Neural crest cell (in vitro differentiated cells): Measurements from ENCODE around the gene DDAH1. TPM values are rescaled to one million over a fixed set of nuclear protein-coding genes. Genes with fewer than 3 reads are reported as not detected.

ENCODE experiments used
- DNase-seq: peaks from one replicate; pipeline ENCODE4 v3.0.0; 2021; ENCODE audit warnings: low read depth, mixed read lengths, low spot score
- H3K27ac Mint-ChIP-seq: one replicate; pipeline ENCODE4 v1.8.0; 2021; ENCODE audit warnings: mild to moderate bottlenecking, mixed read lengths; ENCODE audit not compliant: unreplicated experiment
- H3K27me3 Mint-ChIP-seq: 2 replicates; pipeline ENCODE4 v1.8.0; 2021; ENCODE audit warnings: low read depth, mild to moderate bottlenecking, mixed read lengths
- H3K36me3 Mint-ChIP-seq: 2 replicates; pipeline ENCODE4 v1.8.0; 2021; ENCODE audit warnings: low read depth, mild to moderate bottlenecking, mixed read lengths
- H3K4me1 Mint-ChIP-seq: 2 replicates; pipeline ENCODE4 v1.8.0; 2021; ENCODE audit warnings: mixed read lengths
- H3K4me3 Mint-ChIP-seq: one replicate; pipeline ENCODE4 v1.8.0; 2021; ENCODE audit warnings: mild to moderate bottlenecking, mixed read lengths
- H3K9me3 Mint-ChIP-seq: 2 replicates; pipeline ENCODE4 v1.8.0; 2021; ENCODE audit warnings: mixed read lengths
- total RNA-seq: library from RNA; stranded (reverse); gene quantifications from 2 replicates; pipeline ENCODE4 v1.2.1, GENCODE V29; 2021
- TF ChIP-seq, protein P1 (sequence below): fragments of 200-600 bp; sonication (generic); conservative IDR thresholded peaks from 2 replicates; pipeline ENCODE4 v1.5.0; 2021; ENCODE audit warnings: antibody characterized with exemption, mild to moderate bottlenecking

The DDAH1 gene
- total RNA-seq, 1 donor from 2014 or later, result 22.3 TPM

DNA sequence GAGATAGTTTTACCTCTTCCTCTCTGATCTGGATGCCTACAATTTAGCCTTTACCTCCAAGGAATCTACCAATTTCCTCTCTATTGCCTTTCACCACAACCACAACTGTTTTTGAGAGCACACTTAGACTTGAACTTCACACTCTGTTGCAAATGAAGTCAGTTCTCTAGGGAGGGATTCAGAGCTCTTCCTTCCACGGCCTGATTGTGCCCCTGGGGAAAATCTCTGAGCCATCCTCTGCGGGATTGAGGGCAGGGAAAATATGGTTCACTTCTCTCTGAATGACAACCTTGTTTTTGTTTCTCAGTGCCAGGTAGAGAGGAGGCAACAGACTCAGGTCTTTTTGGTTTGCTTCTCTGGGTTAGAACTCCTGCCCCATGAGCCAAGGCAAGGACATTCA, 153.1 kb downstream of the DDAH1 start:
- TF ChIP-seq, protein P1, sequence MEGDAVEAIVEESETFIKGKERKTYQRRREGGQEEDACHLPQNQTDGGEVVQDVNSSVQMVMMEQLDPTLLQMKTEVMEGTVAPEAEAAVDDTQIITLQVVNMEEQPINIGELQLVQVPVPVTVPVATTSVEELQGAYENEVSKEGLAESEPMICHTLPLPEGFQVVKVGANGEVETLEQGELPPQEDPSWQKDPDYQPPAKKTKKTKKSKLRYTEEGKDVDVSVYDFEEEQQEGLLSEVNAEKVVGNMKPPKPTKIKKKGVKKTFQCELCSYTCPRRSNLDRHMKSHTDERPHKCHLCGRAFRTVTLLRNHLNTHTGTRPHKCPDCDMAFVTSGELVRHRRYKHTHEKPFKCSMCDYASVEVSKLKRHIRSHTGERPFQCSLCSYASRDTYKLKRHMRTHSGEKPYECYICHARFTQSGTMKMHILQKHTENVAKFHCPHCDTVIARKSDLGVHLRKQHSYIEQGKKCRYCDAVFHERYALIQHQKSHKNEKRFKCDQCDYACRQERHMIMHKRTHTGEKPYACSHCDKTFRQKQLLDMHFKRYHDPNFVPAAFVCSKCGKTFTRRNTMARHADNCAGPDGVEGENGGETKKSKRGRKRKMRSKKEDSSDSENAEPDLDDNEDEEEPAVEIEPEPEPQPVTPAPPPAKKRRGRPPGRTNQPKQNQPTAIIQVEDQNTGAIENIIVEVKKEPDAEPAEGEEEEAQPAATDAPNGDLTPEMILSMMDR, result no peak
- Mint-ChIP-seq H3K27me3 (peaks cover 12% of the 10 kb centered on the region), H3K4me1 (peaks cover 5% of the 10 kb centered on the region), H3K4me3 (no peak overlapping the region), H3K36me3 (no peaks in the 10 kb centered on the region), H3K9me3 (no peaks in the 10 kb centered on the region), H3K27ac (no peak overlapping the region)
- no peak for DNase-seq

DNA sequence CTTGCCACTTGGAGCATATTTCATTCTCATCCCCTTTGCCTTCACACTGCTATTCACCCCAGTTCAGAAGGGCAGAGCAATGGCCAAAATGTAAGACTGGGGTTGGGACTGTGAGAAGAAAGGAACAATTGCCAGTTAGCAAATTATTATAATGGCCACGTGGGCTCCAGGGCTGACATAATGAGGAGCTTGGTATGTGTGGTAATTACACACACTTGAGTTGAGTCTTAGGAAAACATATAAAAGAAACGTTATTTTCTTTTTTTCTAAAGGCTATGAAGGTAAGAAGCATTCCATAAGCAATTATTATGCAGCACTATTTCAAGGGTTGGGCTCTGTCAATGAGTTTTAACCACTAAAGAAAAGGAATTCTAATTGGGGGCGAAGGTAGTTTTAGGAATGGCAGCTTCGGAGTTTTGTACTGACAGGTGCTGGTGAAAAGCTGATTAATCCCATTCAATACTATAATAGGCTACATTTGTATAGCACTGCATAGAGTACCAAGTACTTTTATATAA, 156.1 kb downstream of the DDAH1 start:
- H3K27me3 Mint-ChIP-seq, result peaks cover 12% of the 10 kb centered on the region
- H3K27ac Mint-ChIP-seq, result no peak overlapping the region
- no peak for DNase-seq
- H3K4me3 Mint-ChIP-seq, result no peak overlapping the region
- TF ChIP-seq, protein P1, result no peak
- H3K9me3 Mint-ChIP-seq, result no peaks in the 10 kb centered on the region
- no peaks in the 10 kb centered on the region for H3K36me3 Mint-ChIP-seq
- H3K4me1 Mint-ChIP-seq, result peaks cover 5% of the 10 kb centered on the region

DNA sequence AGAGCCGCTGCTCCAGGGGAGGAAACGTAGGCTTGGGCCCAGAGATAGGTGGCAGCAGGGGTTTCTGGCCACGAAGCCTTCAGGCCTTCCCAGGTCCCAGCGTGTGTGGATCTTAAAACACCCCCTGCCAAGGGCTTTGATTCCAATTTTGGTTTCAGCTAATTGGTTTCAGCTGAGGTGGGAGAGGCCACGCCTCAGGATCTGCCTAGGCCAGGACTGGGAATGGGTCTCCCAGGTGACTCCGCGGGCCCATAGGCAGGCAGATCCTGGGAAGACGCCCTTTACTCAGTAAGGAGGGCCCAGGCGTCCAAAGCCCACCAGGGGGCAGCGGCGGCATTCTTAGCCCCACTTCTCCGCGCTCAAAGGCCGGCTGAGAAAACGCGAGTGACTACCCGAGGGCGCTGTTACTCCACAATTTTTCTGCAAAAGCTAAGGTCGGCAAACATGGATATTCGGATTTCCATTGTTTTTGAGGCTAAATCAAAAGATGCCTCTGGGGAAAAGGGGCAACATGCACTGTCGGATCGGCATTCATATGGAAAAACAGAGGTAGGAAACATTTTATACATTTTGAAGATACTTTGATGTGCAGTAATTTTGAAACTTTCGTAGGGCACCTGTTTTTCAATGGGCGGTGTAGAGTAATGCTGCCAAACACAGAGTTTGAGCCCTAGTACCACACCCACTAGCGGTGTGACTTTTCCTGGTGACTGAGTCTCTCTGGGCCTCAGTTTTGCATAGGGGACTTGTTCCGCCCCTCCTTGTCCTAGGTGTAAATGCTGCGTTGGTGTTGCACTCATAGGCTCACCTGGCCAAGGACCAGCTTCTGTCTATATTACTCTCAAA, 156.7 kb downstream of the DDAH1 start:
- peaks cover 5% of the 10 kb centered on the region for H3K4me1 Mint-ChIP-seq
- H3K9me3 Mint-ChIP-seq, result no peaks in the 10 kb centered on the region
- no peaks in the 10 kb centered on the region for H3K36me3 Mint-ChIP-seq
- no peak overlapping the region for H3K27ac Mint-ChIP-seq
- peaks cover 12% of the 10 kb centered on the region for H3K27me3 Mint-ChIP-seq
- DNase-seq, result peak; percentile 89
- H3K4me3 Mint-ChIP-seq, result peak overlapping the region; percentile 32
- TF ChIP-seq, protein P1, result peak; percentile 98

DNA sequence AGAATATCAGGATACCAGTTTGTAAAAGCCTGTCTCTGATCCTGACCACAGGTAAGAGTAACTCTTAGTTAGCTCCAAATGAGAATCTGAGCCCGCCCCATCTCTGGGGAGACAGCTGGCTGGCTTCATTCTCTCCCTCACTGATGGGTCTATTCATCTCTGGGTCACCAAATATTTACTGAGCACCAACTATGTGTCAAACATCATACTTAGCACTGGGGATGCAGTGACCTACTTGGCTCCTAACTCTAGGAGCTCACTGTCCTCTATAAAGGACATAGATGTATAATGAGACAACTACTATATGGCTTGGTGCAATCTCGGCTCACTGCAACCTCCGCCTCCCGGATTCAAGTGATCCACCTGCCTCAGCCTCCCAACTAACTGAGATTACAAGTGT, 158.7 kb downstream of the DDAH1 start:
- H3K4me3 Mint-ChIP-seq, result no peak overlapping the region
- peaks cover 12% of the 10 kb centered on the region for H3K27me3 Mint-ChIP-seq
- no peak for DNase-seq
- no peaks in the 10 kb centered on the region for H3K36me3 Mint-ChIP-seq
- H3K9me3 Mint-ChIP-seq, result no peaks in the 10 kb centered on the region
- TF ChIP-seq, protein P1, result no peak
- peaks cover 5% of the 10 kb centered on the region for H3K4me1 Mint-ChIP-seq
- H3K27ac Mint-ChIP-seq, result no peak overlapping the region

DNA sequence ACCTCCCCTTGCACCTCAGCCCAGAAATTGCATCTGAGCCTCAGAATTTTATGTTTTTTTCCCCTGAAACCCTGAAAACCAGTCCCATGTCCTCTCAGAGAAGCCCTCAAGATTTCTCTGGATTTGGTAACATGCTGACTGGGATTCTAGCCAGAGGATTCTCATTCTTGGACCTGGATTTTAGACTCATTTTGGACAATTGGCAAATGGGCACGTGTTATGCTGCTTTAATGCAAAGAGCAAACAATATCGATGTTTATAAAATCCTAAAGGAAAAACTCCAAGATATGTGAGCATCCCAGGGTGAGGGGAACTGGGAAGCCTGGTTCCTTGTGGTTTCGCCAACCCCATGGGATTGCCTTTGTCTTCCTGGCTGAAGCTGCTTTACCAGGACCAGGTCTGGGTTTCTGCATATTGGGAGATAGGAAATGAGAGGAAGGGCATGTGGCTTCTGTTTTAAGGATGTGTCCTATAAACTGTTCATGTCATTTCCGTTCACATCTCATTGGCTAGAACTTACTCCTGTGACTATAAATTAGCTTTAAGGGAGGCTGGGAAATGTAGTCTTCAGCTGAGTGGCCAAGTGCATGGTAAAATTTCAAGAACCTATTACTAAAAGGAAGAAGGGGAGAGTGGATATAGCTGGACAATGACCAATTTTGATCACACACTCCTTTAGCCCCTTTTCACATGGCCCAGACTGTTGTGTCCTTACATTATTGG, 161.4 kb downstream of the DDAH1 start:
- no peaks in the 10 kb centered on the region for H3K36me3 Mint-ChIP-seq
- peaks cover 3% of the 10 kb centered on the region for H3K27me3 Mint-ChIP-seq

More for the DNA sequence above, 161.4 kb downstream of the DDAH1 start:
- Mint-ChIP-seq H3K4me3 (no peak overlapping the region), H3K9me3 (no peaks in the 10 kb centered on the region), H3K27ac (no peak overlapping the region), H3K4me1 (peaks cover 5% of the 10 kb centered on the region)
- no peak for DNase-seq
- TF ChIP-seq, protein P1, result no peak
